GM19240 (cell line): Measurements from ENCODE around the gene POLN.
"Not testable (repeated sequence)": the region's sequence is repeated elsewhere in the genome, so short reads cannot be mapped to it uniquely, and the experiment has no call there.

ENCODE experiments used
- DNase-seq: peaks from one replicate; pipeline ENCODE4 v3.0.0; 2011; ENCODE audit warnings: low spot score; ENCODE audit not compliant: insufficient read length

Gene POLN

GRCh38 chr4:2042947-2043395 is 198.9 kb downstream of the POLN start:
- DNase-seq, result no peak

- no peak for DNase-seq
Observed at GRCh38 chr4:2042204-2042946, 199.5 kb downstream of the POLN start.

- peak; percentile 92 for DNase-seq
Observed at GRCh38 chr4:2041239-2042130, 200.4 kb downstream of the POLN start.

- no peak for DNase-seq
Observed at GRCh38 chr4:2040391-2041238, 201.3 kb downstream of the POLN start.

- DNase-seq, result no peak
Observed at GRCh38 chr4:2036866-2037265, 205.1 kb downstream of the POLN start.

- no peak for DNase-seq
Observed at GRCh38 chr4:2036327-2036726, 205.6 kb downstream of the POLN start.

GRCh38 chr4:2031161-2031560 is 210.8 kb downstream of the POLN start:
- DNase-seq, result not testable (repeated sequence)

- not testable (repeated sequence) for DNase-seq
Observed at GRCh38 chr4:2027120-2027519, 214.8 kb downstream of the POLN start.

- no peak for DNase-seq
Observed at GRCh38 chr4:2025817-2026216, 216.1 kb downstream of the POLN start.

- DNase-seq, result no peak
Observed at GRCh38 chr4:2024683-2025082, 217.2 kb downstream of the POLN start.
